GM21825 (cell line): ENCODE measurements around the gene IRX2.

Experiments used
- ATAC-seq: cut with Tn5 transposase; IDR thresholded peaks from one replicate; pipeline ENCODE4 v1.9.1; 2021; ENCODE audit warnings: mild to moderate bottlenecking, moderate library complexity; ENCODE audit not compliant: unreplicated experiment

The IRX2 gene

GRCh38 chr5:2751592-2752021 is at the start of gene IRX2:
TSS of gene IRX2 (minus strand) at chr5:2751677. CDS start at chr5:2751413, 264 bp downstream.
- no peak for ATAC-seq

GRCh38 chr5:2800035-2800434 is 48.6 kb upstream of the IRX2 start:
- no peak for ATAC-seq

GRCh38 chr5:2797981-2798380 is 46.5 kb upstream of the IRX2 start:
- no peak for ATAC-seq

GRCh38 chr5:2797160-2797559 is 45.7 kb upstream of the IRX2 start:
- ATAC-seq, result no peak

GRCh38 chr5:2783223-2783622 is 31.7 kb upstream of the IRX2 start:
- ATAC-seq, result no peak

- no peak for ATAC-seq
These were observed 31.2 kb upstream of the IRX2 start for GRCh38 chr5:2782658-2783057.

- ATAC-seq, result no peak
These were observed 29.1 kb upstream of the IRX2 start for GRCh38 chr5:2780421-2781171.

GRCh38 chr5:2779459-2779858 is 28.0 kb upstream of the IRX2 start:
- no peak for ATAC-seq

GRCh38 chr5:2776337-2777302 is 25.1 kb upstream of the IRX2 start:
- ATAC-seq, result no peak

GRCh38 chr5:2773327-2773726 is 21.9 kb upstream of the IRX2 start:
- no peak for ATAC-seq

- ATAC-seq, result no peak
These were observed 15.6 kb upstream of the IRX2 start for GRCh38 chr5:2767089-2767488.

GRCh38 chr5:2764581-2764980 is 13.1 kb upstream of the IRX2 start:
- no peak for ATAC-seq

- ATAC-seq, result no peak
These were observed 12.0 kb upstream of the IRX2 start for GRCh38 chr5:2763533-2763794.

GRCh38 chr5:2762744-2763532 is 11.5 kb upstream of the IRX2 start:
- no peak for ATAC-seq

GRCh38 chr5:2761921-2762488 is 10.5 kb upstream of the IRX2 start:
- ATAC-seq, result no peak

- ATAC-seq, result no peak
These were observed 8.4 kb upstream of the IRX2 start for GRCh38 chr5:2759696-2760461.

GRCh38 chr5:2759091-2759490 is 7.6 kb upstream of the IRX2 start:
- ATAC-seq, result no peak

- ATAC-seq, result no peak
These were observed 7.2 kb upstream of the IRX2 start for GRCh38 chr5:2758632-2759031.

GRCh38 chr5:2757563-2758351 is 6.3 kb upstream of the IRX2 start:
- no peak for ATAC-seq
